Measurements from ENCODE around the gene GPR146. TPM values are rescaled to one million over a fixed set of nuclear protein-coding genes. Genes with fewer than 3 reads are reported as not detected.

The GPR146 gene
- total RNA-seq, 2 experiments from 2014 or later, result 9.9 to 13.7 TPM

- peaks cover 5% of the 10 kb centered on the region for H3K36me3 ChIP-seq (ENCODE audit: insufficient read depth, low read length)
- H3K4me1 Mint-ChIP-seq (ENCODE audit: low read depth), result peaks cover 70% of the 10 kb centered on the region
- H3K27me3 Mint-ChIP-seq, result no peaks in the 10 kb centered on the region
- CTCF ChIA-PET, result interaction anchor here (9.4 kb wide), 1 partner anchor 57 kb away, joined by 73 read pairs; no protein-coding TSS in a partner anchor
- no peaks in the 10 kb centered on the region for H3K9me3 Mint-ChIP-seq
- no peak overlapping the region for H3K27ac ChIP-seq (ENCODE audit: low read depth in 1 of 2, low read length in 2 of 2)
- POLR2A ChIA-PET, result no interaction called here
- intact Hi-C loops (cut with DNase I, micrococcal nuclease), result no loop called here
- TF ChIP-seq CTCF (IDR thresholded peaks at IDR 0.05), result no peak
- no peak overlapping the region for H3K4me3 Mint-ChIP-seq
- no peak overlapping the region for H3K4me3 ChIP-seq (ENCODE audit: low read length)
- H3K4me1 ChIP-seq (ENCODE audit: insufficient read depth, low read length), result peaks cover 79% of the 10 kb centered on the region
- no peak for DNase-seq
- H3K36me3 Mint-ChIP-seq (ENCODE audit: low read depth), result peaks cover 7% of the 10 kb centered on the region
- peak overlapping the region; percentile 56 for H3K27ac Mint-ChIP-seq
- H3K27me3 ChIP-seq (ENCODE audit: control insufficient read depth in 1 of 2, insufficient read depth in 2 of 2, low read length in 2 of 2), result no peaks in the 10 kb centered on the region
- H3K9me3 ChIP-seq (ENCODE audit: control insufficient read depth in 1 of 2, insufficient read depth in 1 of 2, low read length in 2 of 2), result no peaks in the 10 kb centered on the region
- ATAC-seq (ENCODE audit: poor library complexity), result no peak
These were observed 6.0 kb downstream of the GPR146 start for GRCh38 chr7:1050254-1050906.

DNA sequence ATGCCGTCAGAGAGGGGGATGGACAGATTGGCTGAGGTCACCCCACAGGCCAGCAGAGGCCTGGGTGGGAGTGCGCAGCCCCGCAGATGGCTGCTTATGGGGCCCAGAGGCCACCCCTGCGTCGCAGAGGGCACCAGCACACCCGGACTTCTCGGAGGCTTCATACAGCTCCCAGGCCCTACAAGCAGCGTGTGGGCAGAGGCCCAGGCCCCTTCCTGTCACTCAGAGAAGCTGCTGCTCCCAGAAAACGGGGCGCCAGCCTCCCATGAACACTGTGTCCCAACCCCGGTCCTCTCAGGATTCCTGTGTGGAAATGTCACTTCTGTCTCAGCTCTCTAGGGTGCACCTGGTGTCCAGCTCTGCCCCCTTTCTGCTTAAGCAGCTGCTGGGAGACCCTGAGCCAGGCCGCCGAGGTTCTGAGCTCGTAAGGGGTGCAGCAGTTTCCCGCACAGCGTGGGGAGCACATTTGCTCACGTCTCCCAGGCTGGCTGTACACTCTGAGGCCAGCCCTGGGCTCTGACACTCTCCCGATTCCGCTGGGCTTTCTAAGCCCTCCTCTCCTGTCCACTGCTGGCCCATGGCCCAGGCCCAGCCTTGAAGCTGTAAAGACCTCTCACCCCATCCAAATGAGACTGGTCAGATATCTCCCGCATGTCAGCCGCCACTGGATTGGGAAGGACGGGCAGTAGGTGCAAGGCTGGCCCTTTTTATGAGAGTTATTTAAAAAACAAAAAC, 6.8 kb downstream of the GPR146 start:
- H3K27ac Mint-ChIP-seq, result peak overlapping the region; percentile 47
- Histone ChIP-seq H3K4me3 (ENCODE audit: low read length) (no peak overlapping the region), H3K4me1 (ENCODE audit: insufficient read depth, low read length) (peaks cover 79% of the 10 kb centered on the region), H3K36me3 (ENCODE audit: insufficient read depth, low read length) (peaks cover 5% of the 10 kb centered on the region), H3K9me3 (ENCODE audit: control insufficient read depth in 1 of 2, insufficient read depth in 1 of 2, low read length in 2 of 2) (no peaks in the 10 kb centered on the region), H3K27ac (ENCODE audit: low read depth in 1 of 2, low read length in 2 of 2) (no peak overlapping the region), H3K27me3 (ENCODE audit: control insufficient read depth in 1 of 2, insufficient read depth in 2 of 2, low read length in 2 of 2) (no peaks in the 10 kb centered on the region)
- peak overlapping the region; percentile 30 for H3K4me3 Mint-ChIP-seq
- TF ChIP-seq CTCF (IDR thresholded peaks at IDR 0.05), result no peak
- no peak for ATAC-seq (ENCODE audit: poor library complexity)
- H3K4me1 Mint-ChIP-seq (ENCODE audit: low read depth), result peaks cover 67% of the 10 kb centered on the region
- DNase-seq, result no peak
- H3K36me3 Mint-ChIP-seq (ENCODE audit: low read depth), result peaks cover 9% of the 10 kb centered on the region
- intact Hi-C loops (cut with DNase I, micrococcal nuclease), result no loop called here
- ChIA-PET POLR2A (interaction anchor here (0.6 kb wide), 1 partner anchor 109 kb away, joined by 4 read pairs; the partner anchor contains the start of gene ZFAND2A), CTCF (interaction anchor here (0.7 to 9.4 kb wide), 2 partner anchors 15 to 58 kb away, joined by 4 to 73 read pairs; no protein-coding TSS in a partner anchor)
- H3K27me3 Mint-ChIP-seq, result no peaks in the 10 kb centered on the region
- H3K9me3 Mint-ChIP-seq, result no peaks in the 10 kb centered on the region

GRCh38 chr7:1052031-1052818, 7.9 kb downstream of the GPR146 start:
- H3K27me3 ChIP-seq (ENCODE audit: control insufficient read depth in 1 of 2, insufficient read depth in 2 of 2, low read length in 2 of 2), result no peaks in the 10 kb centered on the region
- no peak overlapping the region for H3K27ac ChIP-seq (ENCODE audit: low read depth in 1 of 2, low read length in 2 of 2)
- no peaks in the 10 kb centered on the region for H3K9me3 ChIP-seq (ENCODE audit: control insufficient read depth in 1 of 2, insufficient read depth in 1 of 2, low read length in 2 of 2)
- ChIA-PET CTCF (interaction anchor here (0.9 to 9.4 kb wide), 2 partner anchors 13 to 59 kb away, joined by 3 to 73 read pairs; no protein-coding TSS in a partner anchor), POLR2A (interaction anchor here (0.6 kb wide), 1 partner anchor 108 kb away, joined by 4 read pairs; the partner anchor contains the start of gene ZFAND2A)
- Mint-ChIP-seq H3K9me3 (no peaks in the 10 kb centered on the region), H3K4me3 (no peak overlapping the region), H3K4me1 (ENCODE audit: low read depth) (peaks cover 56% of the 10 kb centered on the region), H3K27ac (peak overlapping the region; percentile 47), H3K36me3 (ENCODE audit: low read depth) (peaks cover 9% of the 10 kb centered on the region), H3K27me3 (no peaks in the 10 kb centered on the region)
- no peak for ATAC-seq (ENCODE audit: poor library complexity)
- H3K4me1 ChIP-seq (ENCODE audit: insufficient read depth, low read length), result peaks cover 72% of the 10 kb centered on the region
- H3K36me3 ChIP-seq (ENCODE audit: insufficient read depth, low read length), result peaks cover 5% of the 10 kb centered on the region
- H3K4me3 ChIP-seq (ENCODE audit: low read length), result no peak overlapping the region
- TF ChIP-seq CTCF (IDR thresholded peaks at IDR 0.05), result no peak
- no peak for DNase-seq
- intact Hi-C loops (cut with DNase I, micrococcal nuclease), result no loop called here

All from CD4-positive, alpha-beta T cell (primary cell).